Vagina (tissue), 2 donors: ENCODE data around the gene CKLF.

Source experiments
- POLR2A ChIP-seq, 2 donors: fragments of 450-650 bp; IDR thresholded peaks; one replicate each; pipeline ENCODE4 v1.6.1; 2017; ENCODE audit warnings: antibody characterized with exemption in 2 of 2, mild to moderate bottlenecking in 2 of 2, moderate library complexity in 2 of 2
- POLR2AphosphoS5 ChIP-seq, 2 donors: sonication (generic); formaldehyde crosslinking; IDR thresholded peaks; one replicate each; pipeline ENCODE4 v1.9.0; 2017; ENCODE audit warnings: antibody characterized with exemption in 2 of 2, mild to moderate bottlenecking in 2 of 2, low read depth in 1 of 2; ENCODE audit not compliant: insufficient read depth in 1 of 2
- TF ChIP-seq, protein P1 (sequence below), 3 experiments: fragments of 450-650 bp in 2 of 3; fragments of 200-600 bp in 1 of 3; sonication (generic) in 1 of 3; IDR thresholded peaks; one replicate each; pipeline ENCODE4 v1.5.1; 2017 to 2019; ENCODE audit warnings: antibody characterized with exemption in 3 of 3, mild to moderate bottlenecking in 2 of 3, moderate library complexity in 2 of 3

DNA sequence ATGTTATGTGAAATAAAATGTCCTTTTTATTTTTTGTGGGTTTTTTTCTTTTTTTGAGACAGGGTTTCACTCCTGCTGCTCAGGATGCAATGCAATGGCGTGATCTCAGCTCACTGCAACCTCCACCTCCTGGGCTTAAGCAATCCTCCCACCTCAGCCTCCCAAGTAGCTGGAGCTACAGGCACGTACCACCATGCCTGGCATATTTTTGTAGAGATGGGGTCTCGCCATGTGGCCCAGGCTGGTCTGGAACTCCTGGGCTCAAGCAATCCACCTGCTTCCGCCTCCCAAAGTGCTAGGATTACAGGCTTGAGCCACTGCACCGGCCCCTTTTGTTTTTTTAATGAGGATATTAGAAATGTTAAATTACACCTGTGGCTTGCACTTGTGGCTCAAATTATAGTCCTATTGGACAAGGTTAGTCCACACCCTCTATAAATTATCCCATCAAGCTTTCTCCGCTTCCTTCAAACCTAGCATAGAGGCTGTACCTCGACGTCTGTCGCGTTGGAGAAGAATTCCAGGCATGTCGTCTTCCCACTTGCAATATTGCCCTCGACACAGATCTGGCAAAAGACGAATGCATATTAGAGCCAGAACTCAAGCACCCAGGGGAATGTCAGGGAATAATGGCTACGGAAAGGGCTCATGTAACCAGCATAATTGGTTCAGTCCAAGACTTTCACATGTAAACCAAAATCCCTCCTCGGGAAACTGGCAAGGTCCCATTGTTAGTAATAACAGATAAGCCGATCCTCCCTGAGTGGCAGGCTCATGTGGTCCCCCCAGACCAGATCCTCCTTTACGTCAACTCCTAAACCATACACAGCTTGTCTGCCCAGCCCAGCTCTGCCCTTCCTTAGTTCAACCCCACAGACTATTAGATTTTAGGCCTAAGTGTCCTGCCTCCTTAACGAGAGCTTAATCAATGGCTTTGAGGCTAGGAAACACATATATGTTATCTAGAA is 10.7 kb upstream of the CKLF start:
- TF ChIP-seq, protein P1, sequence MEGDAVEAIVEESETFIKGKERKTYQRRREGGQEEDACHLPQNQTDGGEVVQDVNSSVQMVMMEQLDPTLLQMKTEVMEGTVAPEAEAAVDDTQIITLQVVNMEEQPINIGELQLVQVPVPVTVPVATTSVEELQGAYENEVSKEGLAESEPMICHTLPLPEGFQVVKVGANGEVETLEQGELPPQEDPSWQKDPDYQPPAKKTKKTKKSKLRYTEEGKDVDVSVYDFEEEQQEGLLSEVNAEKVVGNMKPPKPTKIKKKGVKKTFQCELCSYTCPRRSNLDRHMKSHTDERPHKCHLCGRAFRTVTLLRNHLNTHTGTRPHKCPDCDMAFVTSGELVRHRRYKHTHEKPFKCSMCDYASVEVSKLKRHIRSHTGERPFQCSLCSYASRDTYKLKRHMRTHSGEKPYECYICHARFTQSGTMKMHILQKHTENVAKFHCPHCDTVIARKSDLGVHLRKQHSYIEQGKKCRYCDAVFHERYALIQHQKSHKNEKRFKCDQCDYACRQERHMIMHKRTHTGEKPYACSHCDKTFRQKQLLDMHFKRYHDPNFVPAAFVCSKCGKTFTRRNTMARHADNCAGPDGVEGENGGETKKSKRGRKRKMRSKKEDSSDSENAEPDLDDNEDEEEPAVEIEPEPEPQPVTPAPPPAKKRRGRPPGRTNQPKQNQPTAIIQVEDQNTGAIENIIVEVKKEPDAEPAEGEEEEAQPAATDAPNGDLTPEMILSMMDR (IDR thresholded peaks at IDR 0.05): no peak
- TF ChIP-seq POLR2A (IDR thresholded peaks at IDR 0.05) (no peak), POLR2AphosphoS5 (IDR thresholded peaks at IDR 0.05; ENCODE audit: insufficient read depth in 1 of 2, low read depth in 1 of 2) (no peak)
